CD14-positive monocyte (primary cell): Measurements from ENCODE around the gene RPS25. TPM values are rescaled to one million over a fixed set of nuclear protein-coding genes. Genes with fewer than 3 reads are reported as not detected.
A peak's percentile ranks its signal among the peaks of the same experiment; 100 is the strongest.

Source experiments
- DNase-seq, 3 donors: peaks; one replicate each; pipeline ENCODE4 v3.0.0-alpha.2; 2011 to 2022
- H2AFZ ChIP-seq: 2 replicates; pipeline ENCODE4 v1.6.0; 2012; ENCODE audit warnings: mild to moderate bottlenecking, low read depth, low read length, inconsistent platforms; ENCODE audit not compliant: insufficient read depth, poor library complexity, severe bottlenecking
- H3K27ac ChIP-seq, 2 donors: 1 replicate in 1 of 2; 2 replicates in 1 of 2; pipeline ENCODE4 v1.5.1; 2012 to 2013; ENCODE audit warnings: low read length in 2 of 2, control low read depth in 1 of 2, inconsistent platforms in 1 of 2, low read depth in 1 of 2, mild to moderate bottlenecking in 1 of 2
- H3K27me3 ChIP-seq, 2 donors: one replicate each; pipeline versions ENCODE4 v1.6.0 to v1.6.1; 2011 to 2013; ENCODE audit warnings: low read length in 2 of 2; ENCODE audit not compliant: control insufficient read depth in 2 of 2, insufficient read depth in 2 of 2
- H3K36me3 ChIP-seq, 2 donors: replicated peaks in 1 of 2; 1 replicate in 1 of 2; 2 replicates in 1 of 2; pipeline versions ENCODE4 v1.5.1 to v1.6.1; 2012 to 2013; ENCODE audit warnings: low read length in 2 of 2, control low read depth in 1 of 2, inconsistent platforms in 1 of 2, mild to moderate bottlenecking in 1 of 2; ENCODE audit not compliant: insufficient read depth in 2 of 2, control insufficient read depth in 1 of 2
- H3K4me1 ChIP-seq, 2 donors: 1 replicate in 1 of 2; 2 replicates in 1 of 2; pipeline versions ENCODE4 v1.5.1 to v1.6.1; 2012 to 2013; ENCODE audit warnings: low read length in 2 of 2, control low read depth in 1 of 2, inconsistent platforms in 1 of 2, mild to moderate bottlenecking in 1 of 2, moderate library complexity in 1 of 2; ENCODE audit not compliant: insufficient read depth in 2 of 2, control insufficient read depth in 1 of 2
- H3K4me2 ChIP-seq: replicated peaks from 2 replicates; pipeline ENCODE3; 2012; ENCODE audit warnings: low read length, moderate library complexity, mild to moderate bottlenecking; ENCODE audit not compliant: poor library complexity, severe bottlenecking; ENCODE audit errors: extremely low read depth
- H3K4me3 ChIP-seq, 3 experiments: fragments of 200-600 bp in 1 of 3; sonication (generic) in 1 of 3; replicated peaks in 1 of 3; 1 replicate in 2 of 3; 2 replicates in 1 of 3; pipeline ENCODE4 v1.5.1; 2011 to 2013; ENCODE audit warnings: low read length in 3 of 3, mild to moderate bottlenecking in 3 of 3, control low read depth in 2 of 3, low read depth in 2 of 3, inconsistent platforms in 1 of 3, moderate library complexity in 1 of 3
- H3K79me2 ChIP-seq: 2 replicates; pipeline ENCODE4 v1.6.0; 2012; ENCODE audit warnings: mild to moderate bottlenecking, control low read depth, inconsistent platforms, low read length, moderate library complexity; ENCODE audit not compliant: insufficient read depth
- H3K9ac ChIP-seq: 2 replicates; pipeline ENCODE4 v1.6.0; 2017; ENCODE audit warnings: low read length, mild to moderate bottlenecking; ENCODE audit not compliant: insufficient read depth, poor library complexity, severe bottlenecking
- H3K9me3 ChIP-seq, 2 donors: replicated peaks in 1 of 2; 1 replicate in 1 of 2; 2 replicates in 1 of 2; pipeline versions ENCODE4 v1.5.1 to v1.6.1; 2012 to 2013; ENCODE audit warnings: low read length in 2 of 2, control low read depth in 1 of 2; ENCODE audit not compliant: control insufficient read depth in 1 of 2, insufficient read depth in 1 of 2
- H4K20me1 ChIP-seq: 2 replicates; pipeline ENCODE4 v1.6.0; 2012; ENCODE audit warnings: mild to moderate bottlenecking, low read length, control low read depth, moderate library complexity; ENCODE audit not compliant: insufficient read depth
- H3K27ac Mint-ChIP-seq, 7 donors: one replicate each; pipeline ENCODE4 v1.8.0; 2020; ENCODE audit warnings: mild to moderate bottlenecking in 7 of 7, mixed read lengths in 7 of 7, moderate library complexity in 6 of 7, inconsistent platforms in 2 of 7
- H3K27me3 Mint-ChIP-seq, 3 donors: one replicate each; pipeline ENCODE4 v1.8.0; 2021 to 2022; ENCODE audit warnings: low read depth in 3 of 3, mild to moderate bottlenecking in 3 of 3, mixed read lengths in 3 of 3, moderate library complexity in 3 of 3, inconsistent platforms in 1 of 3
- H3K36me3 Mint-ChIP-seq, 2 donors: one replicate each; pipeline ENCODE4 v1.8.0; 2020; ENCODE audit warnings: mixed read lengths in 2 of 2, inconsistent platforms in 1 of 2, mild to moderate bottlenecking in 1 of 2
- H3K4me1 Mint-ChIP-seq: one replicate; pipeline ENCODE4 v1.8.0; 2020; ENCODE audit warnings: mild to moderate bottlenecking, mixed read lengths
- H3K4me3 Mint-ChIP-seq, 2 donors: one replicate each; pipeline ENCODE4 v1.8.0; 2020; ENCODE audit warnings: mild to moderate bottlenecking in 2 of 2, mixed read lengths in 2 of 2, moderate library complexity in 1 of 2
- H3K9me3 Mint-ChIP-seq, 7 donors: one replicate each; pipeline ENCODE4 v1.8.0; 2020 to 2022; ENCODE audit warnings: mixed read lengths in 7 of 7, mild to moderate bottlenecking in 6 of 7, moderate library complexity in 6 of 7, inconsistent platforms in 2 of 7
- CTCF ChIP-seq: fragments of 200-600 bp; IDR thresholded peaks from one replicate; pipeline ENCODE4 v1.8.0; 2022; ENCODE audit warnings: antibody characterized with exemption, mild to moderate bottlenecking
- WGBS: methylation state at CpG from one replicate; pipeline ENCODE4 v1.1.5; 2013; ENCODE audit warnings: missing lambda C conversion rate; ENCODE audit not compliant: insufficient coverage; 5-methylcytosine and 5-hydroxymethylcytosine counted together
- intact Hi-C, 2 donors: fragments of 100-400 bp; cut with micrococcal nuclease; formaldehyde crosslinking; loops; one replicate each; pipeline versions ENCODE4 v1.15.0 to v1.15.1; 2023
- polyA plus RNA-seq, 3 donors: library from polyadenylated mRNA; depleted of rRNA in 1 of 3; unstranded in 2 of 3; stranded (reverse) in 1 of 3; fragments of 300-500 nt in 2 of 3; fragments of >200 nt in 1 of 3; fragmentation: Illumina TruSeq in 2 of 3; gene quantifications; 1 replicate in 2 of 3; 2 replicates in 1 of 3; pipeline ENCODE4 v1.2.3, GENCODE V29; 2012 to 2021

RPS25 gene
- polyA plus RNA-seq, 3 donors: 1,137 to 1,336 (median 1,264) TPM

- H3K36me3 Mint-ChIP-seq: peaks cover 48 to 66% of the 10 kb centered on the region in 2 donors
- intact Hi-C loops: no loop called here
- no peaks in the 10 kb centered on the region for H3K27me3 Mint-ChIP-seq
Measured at GRCh38 chr11:119014209-119014924, 3.8 kb downstream of the RPS25 start.

GRCh38 chr11:119012629-119013170 lies 5.4 kb downstream of the RPS25 start:
- H3K36me3 ChIP-seq: peaks cover 64 to 83% of the 10 kb centered on the region in 2 donors
- Mint-ChIP-seq H3K4me3 (no peak overlapping the region), H3K36me3 (peaks cover 62 to 82% of the 10 kb centered on the region in 2 donors), H3K9me3 (no peaks in the 10 kb centered on the region), H3K27ac (peak overlapping the region in 3 of 7 donors; percentile 2 to 84 (median 15)), H3K27me3 (no peaks in the 10 kb centered on the region), H3K4me1 (peaks cover 13% of the 10 kb centered on the region)
- DNase-seq: no peak
- 100% methylated on average over 1 of the region's 3 CpGs for WGBS
- no peak overlapping the region for H2AFZ ChIP-seq
- no peaks in the 10 kb centered on the region for H4K20me1 ChIP-seq
- no peaks in the 10 kb centered on the region for H3K27me3 ChIP-seq
- no peaks in the 10 kb centered on the region for H3K9me3 ChIP-seq
- no peak overlapping the region for H3K9ac ChIP-seq
- H3K4me1 ChIP-seq: peaks cover 14% of the 10 kb centered on the region in 2 donors
- peaks cover 24% of the 10 kb centered on the region for H3K79me2 ChIP-seq
- intact Hi-C loops: no loop called here
- H3K4me2 ChIP-seq: no peak overlapping the region
- TF ChIP-seq CTCF: no peak
- H3K4me3 ChIP-seq: no peak overlapping the region
- H3K27ac ChIP-seq: no peak overlapping the region

More at GRCh38 chr11:119014209-119014924, 3.8 kb downstream of the RPS25 start:
- no peaks in the 10 kb centered on the region for H3K9me3 Mint-ChIP-seq
- WGBS: 97% methylated on average over 15 of the region's 17 CpGs
- Histone ChIP-seq H3K9me3 (no peaks in the 10 kb centered on the region), H3K36me3 (peaks cover 58 to 71% of the 10 kb centered on the region in 2 donors), H4K20me1 (peaks cover 3% of the 10 kb centered on the region), H3K4me3 (no peak overlapping the region), H3K4me2 (no peak overlapping the region), H3K9ac (no peak overlapping the region), H3K79me2 (peaks cover 37% of the 10 kb centered on the region), H3K4me1 (peaks cover 17 to 22% of the 10 kb centered on the region in 2 donors), H3K27me3 (no peaks in the 10 kb centered on the region), H2AFZ (no peak overlapping the region), H3K27ac (no peak overlapping the region)
- H3K27ac Mint-ChIP-seq: peak overlapping the region in 3 of 7 donors; percentile 28 to 50 (median 32)
- peaks cover 15% of the 10 kb centered on the region for H3K4me1 Mint-ChIP-seq
- no peak for DNase-seq
- no peak for TF ChIP-seq CTCF
- no peak overlapping the region for H3K4me3 Mint-ChIP-seq
